Thymus (tissue), 14 donors: Measurements from ENCODE around the gene GRID2IP. TPM values are rescaled to one million over a fixed set of nuclear protein-coding genes. Genes with fewer than 3 reads are reported as not detected.
"Not testable (repeated sequence)": the region's sequence is repeated elsewhere in the genome, so short reads cannot be mapped to it uniquely, and the experiment has no call there.

Experiments
- DNase-seq, 9 donors: peaks; one replicate each; pipeline ENCODE4 v3.0.0-alpha.2; 2013; ENCODE audit warnings: low spot score in 9 of 9, low read depth in 6 of 9, missing footprints in 1 of 9
- H3K27ac ChIP-seq, 2 donors: one replicate each; pipeline ENCODE4 v1.5.1; 2013; ENCODE audit warnings: control low read depth in 1 of 2, low read depth in 1 of 2, low read length in 1 of 2, mild to moderate bottlenecking in 1 of 2, moderate library complexity in 1 of 2
- H3K27me3 ChIP-seq, 2 donors: one replicate each; pipeline ENCODE4 v1.5.1; 2013; ENCODE audit warnings: low read length in 1 of 2; ENCODE audit not compliant: control insufficient read depth in 2 of 2, insufficient read depth in 1 of 2
- H3K36me3 ChIP-seq, 2 donors: one replicate each; pipeline ENCODE4 v1.5.1; 2013; ENCODE audit warnings: low read length in 1 of 2, mild to moderate bottlenecking in 1 of 2, moderate library complexity in 1 of 2; ENCODE audit not compliant: control insufficient read depth in 2 of 2, insufficient read depth in 2 of 2
- H3K4me1 ChIP-seq, 2 donors: one replicate each; pipeline ENCODE4 v1.5.1; 2013; ENCODE audit warnings: low read length in 2 of 2; ENCODE audit not compliant: control insufficient read depth in 2 of 2, insufficient read depth in 2 of 2
- H3K4me3 ChIP-seq, 2 donors: one replicate each; pipeline ENCODE4 v1.5.1; 2013; ENCODE audit warnings: low read length in 2 of 2, control low read depth in 1 of 2, mild to moderate bottlenecking in 1 of 2
- H3K9me3 ChIP-seq, 2 donors: one replicate each; pipeline ENCODE4 v1.5.1; 2013; ENCODE audit warnings: low read length in 1 of 2, mild to moderate bottlenecking in 1 of 2; ENCODE audit not compliant: control insufficient read depth in 2 of 2, insufficient read depth in 1 of 2
- WGBS: extraction: QIAGEN DNeasy Blood & Tissue Kit; methylation state at CpG from one replicate; pipeline ENCODE4 v1.1.7; 2013; 5-methylcytosine and 5-hydroxymethylcytosine counted together
- long read RNA-seq, 10 donors: transcript quantifications; one replicate each; lab custom pipeline, GENCODE V29; 2026
- polyA plus RNA-seq: library from polyadenylated mRNA; stranded (reverse); fragments of 200-250 nt; gene quantifications from one replicate; pipeline ENCODE4 v1.2.3, GENCODE V29; 2013
- total RNA-seq: library from RNA; stranded (reverse); fragments of 120-200 nt; gene quantifications from one replicate; pipeline ENCODE4 v1.2.4, GENCODE V29; 2013
- donor health status: healthy.

Gene GRID2IP
- total RNA-seq = 0.28 TPM
- polyA plus RNA-seq = 0.46 TPM
- long read RNA-seq, donor 1 = 0 reads
- long read RNA-seq, donor 2 = 0 reads
- long read RNA-seq, donor 3 = 0 reads
- long read RNA-seq, donor 4 = 0 reads
- long read RNA-seq, donor 5 = 0 reads
- long read RNA-seq, donor 6 = 0 reads
- long read RNA-seq, donor 7 = 0 reads
- long read RNA-seq, donor 8 = 0 reads
- long read RNA-seq, donor 9, partial matches to known transcripts = 0 of 8 reads
- long read RNA-seq, donor 9, other reads (novel, unspliced or antisense) = 8 of 8 reads
- long read RNA-seq, donor 10 = 0 reads

GRCh38 chr7:6551016-6551511 is at the start of gene GRID2IP:
TSS of gene GRID2IP (minus strand) at chr7:6551461. CDS start at chr7:6551436, 25 bp downstream.
- peaks cover 4 to 33% of the 10 kb centered on the region in 2 donors for H3K4me1 ChIP-seq
- 96% methylated on average over 46 of the region's 46 CpGs for WGBS
- DNase-seq = no peak

GRCh38 chr7:6600093-6600492 is 48.8 kb upstream of the GRID2IP start:
- H3K27ac ChIP-seq = no peak overlapping the region
- DNase-seq = no peak
- no peak overlapping the region for H3K4me3 ChIP-seq
- no peaks in the 10 kb centered on the region for H3K27me3 ChIP-seq
- H3K4me1 ChIP-seq = no peaks in the 10 kb centered on the region
- H3K9me3 ChIP-seq = no peaks in the 10 kb centered on the region
- peaks cover 78 to 82% of the 10 kb centered on the region in 2 donors for H3K36me3 ChIP-seq
- 98% methylated on average over 15 of the region's 15 CpGs for WGBS

More at GRCh38 chr7:6551016-6551511, at the start of gene GRID2IP:
- Histone ChIP-seq H3K27me3 (no peaks in the 10 kb centered on the region), H3K36me3 (no peaks in the 10 kb centered on the region), H3K9me3 (no peaks in the 10 kb centered on the region), H3K27ac (no peak within 1 kb of the TSS), H3K4me3 (no peak within 1 kb of the TSS)

- H3K4me1 ChIP-seq = peaks cover 7 to 17% of the 10 kb centered on the region in 2 donors
- no peaks in the 10 kb centered on the region for H3K27me3 ChIP-seq
- peaks cover 43 to 56% of the 10 kb centered on the region in 2 donors for H3K36me3 ChIP-seq
- peak in 1 of 9 donors; percentile 22 for DNase-seq
- WGBS = 16% methylated on average over 10 of the region's 10 CpGs
- H3K4me3 ChIP-seq = peak overlapping the region; percentile 73 to 95
- H3K9me3 ChIP-seq = no peaks in the 10 kb centered on the region
- peak overlapping the region in 1 of 2 donors; percentile 99 for H3K27ac ChIP-seq
Observed at GRCh38 chr7:6590645-6591110, 39.4 kb upstream of the GRID2IP start.

GRCh38 chr7:6589829-6590644 is 38.8 kb upstream of the GRID2IP start, which contains the start of gene INTS15:
TSS of gene INTS15 (plus strand) at chr7:6590021. CDS start at chr7:6590284, 263 bp downstream.
- under 1% methylated on average over 107 of the region's 107 CpGs for WGBS
- peaks cover 7 to 17% of the 10 kb centered on the region in 2 donors for H3K4me1 ChIP-seq
- no peaks in the 10 kb centered on the region for H3K27me3 ChIP-seq
- no peaks in the 10 kb centered on the region for H3K9me3 ChIP-seq
- H3K27ac ChIP-seq = peak within 1 kb of the TSS; percentile 71 to 99
- DNase-seq = peak; percentile 68 to 91 (median 79)
- H3K4me3 ChIP-seq = peak within 1 kb of the TSS; percentile 73 to 95
- peaks cover 41 to 56% of the 10 kb centered on the region in 2 donors for H3K36me3 ChIP-seq

- H3K27me3 ChIP-seq = no peaks in the 10 kb centered on the region
- WGBS = 60% methylated on average over 22 of the region's 22 CpGs
- H3K36me3 ChIP-seq = peaks cover 39 to 56% of the 10 kb centered on the region in 2 donors
- no peaks in the 10 kb centered on the region for H3K9me3 ChIP-seq
- H3K27ac ChIP-seq = no peak overlapping the region
- no peak for DNase-seq
- H3K4me1 ChIP-seq = peaks cover 7 to 17% of the 10 kb centered on the region in 2 donors
- H3K4me3 ChIP-seq = peak overlapping the region; percentile 12 to 95
Observed at GRCh38 chr7:6589151-6589828, 38.0 kb upstream of the GRID2IP start.

- H3K36me3 ChIP-seq = peaks cover 35 to 54% of the 10 kb centered on the region in 2 donors
Observed at GRCh38 chr7:6588566-6588965, 37.3 kb upstream of the GRID2IP start.

GRCh38 chr7:6585746-6586432 is 34.6 kb upstream of the GRID2IP start:
- H3K27me3 ChIP-seq, DNase-seq, H3K27ac ChIP-seq, H3K4me3 ChIP-seq, H3K9me3 ChIP-seq: not testable (repeated sequence)
- Histone ChIP-seq H3K36me3 (peaks cover 41 to 61% of the 10 kb centered on the region in 2 donors), H3K4me1 (peaks cover 6 to 10% of the 10 kb centered on the region in 2 donors)
- WGBS = 98% methylated on average over 8 of the region's 8 CpGs

More at GRCh38 chr7:6588566-6588965, 37.3 kb upstream of the GRID2IP start:
- peaks cover 7 to 17% of the 10 kb centered on the region in 2 donors for H3K4me1 ChIP-seq
- no peak overlapping the region for H3K4me3 ChIP-seq
- no peak overlapping the region for H3K27ac ChIP-seq
- H3K9me3 ChIP-seq = no peaks in the 10 kb centered on the region
- DNase-seq = no peak
- 98% methylated on average over 9 of the region's 9 CpGs for WGBS
- H3K27me3 ChIP-seq = no peaks in the 10 kb centered on the region

- Histone ChIP-seq H3K4me3 (no peak overlapping the region), H3K4me1 (peaks cover 5 to 14% of the 10 kb centered on the region in 2 donors), H3K27ac (no peak overlapping the region), H3K27me3 (no peaks in the 10 kb centered on the region), H3K36me3 (peaks cover 36 to 40% of the 10 kb centered on the region in 2 donors), H3K9me3 (no peaks in the 10 kb centered on the region)
- WGBS = 95% methylated on average over 4 of the region's 4 CpGs
- DNase-seq = no peak
Observed at GRCh38 chr7:6579446-6579845, 28.2 kb upstream of the GRID2IP start.
